ENCODE measurements around the gene BSPRY.
"Not testable (repeated sequence)": the region's sequence is repeated elsewhere in the genome, so short reads cannot be mapped to it uniquely, and the experiment has no call there.

BSPRY gene

GRCh38 chr9:113370806-113371325 lies 21.5 kb downstream of the BSPRY start:
- no peak for DNase-seq

- DNase-seq: no peak
These were observed 22.7 kb downstream of the BSPRY start for GRCh38 chr9:113372059-113372458.

GRCh38 chr9:113373256-113373655 lies 23.9 kb downstream of the BSPRY start:
- DNase-seq: no peak

- DNase-seq: no peak
These were observed 24.5 kb downstream of the BSPRY start for GRCh38 chr9:113373676-113374392.

- no peak for DNase-seq
These were observed 26.0 kb downstream of the BSPRY start for GRCh38 chr9:113375057-113376023.

- DNase-seq: no peak
These were observed 27.6 kb downstream of the BSPRY start, which contains the start of gene HDHD3 for GRCh38 chr9:113376634-113377567. HDHD3 (minus strand) TSS chr9:113376986; CDS start chr9:113374354, 2,632 bp downstream.

GRCh38 chr9:113379094-113379828 lies 29.9 kb downstream of the BSPRY start:
- peak; percentile 26 for DNase-seq

- not testable (repeated sequence) for DNase-seq
These were observed 30.5 kb downstream of the BSPRY start for GRCh38 chr9:113379829-113380210.

GRCh38 chr9:113380869-113381378 lies 31.6 kb downstream of the BSPRY start:
- DNase-seq: no peak

- DNase-seq: not testable (repeated sequence)
These were observed 32.1 kb downstream of the BSPRY start for GRCh38 chr9:113381441-113381840.

GRCh38 chr9:113381909-113382411 lies 32.6 kb downstream of the BSPRY start:
- no peak for DNase-seq

- DNase-seq: peak; percentile 91
These were observed 37.4 kb downstream of the BSPRY start for GRCh38 chr9:113386571-113387393.

GRCh38 chr9:113387560-113388230 lies 38.4 kb downstream of the BSPRY start:
- no peak for DNase-seq

- DNase-seq: no peak
These were observed 39.5 kb downstream of the BSPRY start for GRCh38 chr9:113388833-113389232.

GRCh38 chr9:113389451-113389850 lies 40.1 kb downstream of the BSPRY start:
- DNase-seq: no peak

GRCh38 chr9:113390192-113390960 lies 41.0 kb downstream of the BSPRY start:
- no peak for DNase-seq

GRCh38 chr9:113391917-113392316 lies 42.6 kb downstream of the BSPRY start:
- DNase-seq: no peak

GRCh38 chr9:113393281-113393680 lies 43.9 kb downstream of the BSPRY start:
- DNase-seq: no peak

Measured in MV-4-11 (cell line).